ENCODE measurements around the gene UPF3A.

- TF ChIP-seq EZH2phosphoT487 (IDR thresholded peaks at IDR 0.05; ENCODE audit: unreplicated experiment) (no peak), CTCF (conservative IDR thresholded peaks at IDR 0.05; ENCODE audit: low read depth in 2 of 2) (no peak), POLR2AphosphoS5 (IDR thresholded peaks at IDR 0.05; ENCODE audit: low read depth) (no peak), REST (IDR thresholded peaks at IDR 0.05; ENCODE audit: unreplicated experiment) (no peak), EZH2 (IDR thresholded peaks at IDR 0.05; ENCODE audit: low read depth, unreplicated experiment) (no peak), ZNF114 (CRISPR knock-in tag; IDR thresholded peaks at IDR 0.05) (no peak), CREB1 (CRISPR knock-in tag; IDR thresholded peaks at IDR 0.05; ENCODE audit: low read depth) (no peak), NANOG (IDR thresholded peaks at IDR 0.05; ENCODE audit: borderline replicate concordance) (no peak), ETS1 (IDR thresholded peaks at IDR 0.05) (no peak), JUNB (IDR thresholded peaks at IDR 0.05; ENCODE audit: unreplicated experiment) (no peak), STAT1 (IDR thresholded peaks at IDR 0.05; ENCODE audit: unreplicated experiment) (no peak)
These were observed 38.7 kb downstream of the UPF3A start for GRCh38 chr13:114320065-114320464.
